ENCODE results near the gene ARIH2.

- TF ChIP-seq EZH2phosphoT487 (IDR thresholded peaks at IDR 0.05; ENCODE audit: low read depth) = no peak
- TF ChIP-seq CTCF (IDR thresholded peaks at IDR 0.05; ENCODE audit: low read depth, low read length) = no peak
Measured at GRCh38 chr3:49030321-49030720, 111.7 kb downstream of the ARIH2 start.
